ENCODE results near the gene PRKG1.
"Not testable (repeated sequence)": the region's sequence is repeated elsewhere in the genome, so short reads cannot be mapped to it uniquely, and the experiment has no call there.

The PRKG1 gene

DNA sequence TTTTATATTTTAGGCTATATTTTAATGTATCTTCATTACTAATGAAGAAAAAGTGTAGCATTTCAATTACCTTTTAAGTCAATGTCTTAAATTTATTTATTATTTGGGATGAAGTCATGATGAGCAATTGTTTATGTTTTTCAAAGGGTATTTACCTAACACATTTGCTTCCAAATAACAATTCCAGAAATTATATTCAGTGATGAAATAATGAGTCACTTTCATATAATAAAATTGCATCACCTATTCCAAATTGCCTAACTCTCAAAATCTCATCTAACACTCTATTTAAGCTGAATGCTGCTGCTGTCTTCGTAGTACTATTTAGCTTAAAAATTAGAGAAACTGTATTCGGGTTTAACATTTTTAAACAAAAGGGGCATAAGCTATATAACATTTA is 97.7 kb downstream of the PRKG1 start:
- no peak for DNase-seq (ENCODE audit: low spot score)

DNA sequence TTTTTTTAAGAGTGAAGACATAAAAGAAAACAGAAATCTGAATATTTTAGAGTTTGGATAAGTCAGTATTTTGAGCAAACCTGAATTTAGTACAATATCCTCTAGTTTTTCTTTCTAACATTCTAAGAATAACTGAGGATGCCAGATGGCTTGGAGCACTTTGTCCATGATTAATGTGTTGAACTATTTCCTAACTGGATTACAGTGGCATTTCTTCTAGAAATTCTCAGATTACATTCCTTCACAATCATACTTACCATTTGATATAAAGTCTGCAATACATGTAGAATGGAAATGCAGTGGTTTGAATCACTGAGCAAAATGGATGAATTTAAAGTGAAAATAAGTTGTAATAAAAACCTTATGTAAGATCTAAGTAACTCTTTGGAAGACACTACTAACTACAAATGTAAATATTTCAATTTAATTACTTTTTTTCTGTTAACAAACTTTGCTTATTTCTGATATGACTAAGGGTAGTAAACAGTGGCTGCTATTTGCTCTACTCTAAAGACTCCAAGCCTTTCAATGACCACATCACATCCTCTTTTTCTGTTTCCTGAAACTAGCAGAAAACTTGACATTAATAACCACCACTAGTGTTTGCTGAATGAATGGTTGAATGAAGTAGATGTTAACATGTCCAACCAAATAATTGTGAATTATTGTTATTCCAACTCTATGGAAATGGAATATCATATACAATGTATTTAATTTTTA is 102.8 kb downstream of the PRKG1 start:
- no peak for DNase-seq (ENCODE audit: low spot score)

DNA sequence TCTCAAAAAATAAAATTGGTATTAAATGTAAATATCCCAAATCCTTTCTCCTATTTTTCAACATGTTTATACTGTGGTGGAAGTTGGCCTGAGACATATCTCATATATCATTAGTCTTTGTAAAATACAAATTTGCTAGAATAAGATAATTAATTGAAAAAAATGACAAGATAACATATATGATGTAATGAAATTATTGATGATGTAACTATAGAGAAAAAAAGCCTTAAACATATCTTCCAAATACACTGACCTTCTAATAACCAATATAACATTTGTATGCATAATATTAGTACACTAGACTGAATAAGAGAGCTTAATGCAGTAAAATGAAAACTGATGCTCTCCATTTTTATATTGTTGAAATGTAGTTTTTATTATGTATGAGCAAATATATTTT is 104.3 kb downstream of the PRKG1 start:
- no peak for DNase-seq (ENCODE audit: low spot score)

DNA sequence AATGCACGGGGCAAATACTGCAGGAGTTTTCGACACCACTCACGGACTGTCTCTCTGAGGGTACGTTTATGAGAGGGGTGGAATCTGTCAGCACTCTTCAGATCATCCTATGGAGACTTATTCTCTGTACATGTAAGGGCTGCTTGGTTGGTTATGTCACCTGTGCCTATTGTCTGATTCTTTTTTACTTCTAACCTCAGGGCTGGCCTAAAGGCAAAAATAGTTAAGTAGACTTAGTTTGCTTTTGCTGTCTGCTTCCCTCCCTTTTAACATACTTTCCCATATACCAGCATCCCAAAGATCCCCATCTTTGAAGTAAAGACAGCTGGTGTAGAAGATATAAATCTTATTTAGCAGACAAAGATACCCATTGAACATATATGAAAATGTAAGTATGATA is 105.9 kb downstream of the PRKG1 start:
- DNase-seq (ENCODE audit: low spot score) = no peak

- DNase-seq (ENCODE audit: low spot score) = no peak
Measured at GRCh38 chr10:51183783-51184182, 109.5 kb downstream of the PRKG1 start.

- no peak for DNase-seq (ENCODE audit: low spot score)
Measured at GRCh38 chr10:51186361-51186760, 112.1 kb downstream of the PRKG1 start.

DNA sequence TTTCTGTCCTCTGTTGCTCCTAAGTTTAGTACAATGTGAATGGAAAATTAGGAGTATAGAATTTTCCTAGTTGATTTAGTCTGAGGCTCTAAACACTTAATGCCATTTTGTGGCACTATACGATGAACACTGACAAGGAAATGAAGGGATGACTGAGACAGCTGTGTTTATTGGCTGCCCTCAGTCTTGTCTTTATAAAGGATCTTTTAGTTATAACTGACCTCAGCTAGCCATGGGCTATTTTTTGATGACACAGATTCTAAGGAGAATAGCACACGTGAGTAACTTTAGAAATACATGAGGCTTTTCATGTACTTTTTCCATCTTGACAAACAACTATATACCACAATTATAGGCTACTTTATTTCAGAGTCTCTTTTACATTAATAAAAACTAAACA is 113.7 kb downstream of the PRKG1 start:
- no peak for DNase-seq (ENCODE audit: low spot score)

DNA sequence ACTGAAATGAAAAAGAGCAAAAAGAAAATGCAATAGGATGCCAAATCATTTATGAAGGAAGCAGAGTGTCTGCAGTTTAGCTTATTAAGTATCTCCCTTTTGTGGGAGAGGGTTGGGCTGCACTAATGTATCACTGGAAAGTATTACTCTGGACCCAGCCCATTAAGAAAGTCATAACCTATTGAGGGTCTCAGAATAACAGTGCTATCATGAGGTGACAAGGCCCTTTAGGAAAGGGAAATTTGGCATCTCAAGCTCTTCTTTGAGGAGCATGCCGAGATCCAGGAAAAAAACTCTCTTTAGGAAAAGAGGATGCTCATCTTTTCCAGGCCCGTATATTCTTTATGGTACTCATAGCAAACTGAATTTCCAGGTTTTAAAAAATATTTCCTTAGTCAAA is 114.6 kb downstream of the PRKG1 start:
- DNase-seq (ENCODE audit: low spot score) = no peak

DNA sequence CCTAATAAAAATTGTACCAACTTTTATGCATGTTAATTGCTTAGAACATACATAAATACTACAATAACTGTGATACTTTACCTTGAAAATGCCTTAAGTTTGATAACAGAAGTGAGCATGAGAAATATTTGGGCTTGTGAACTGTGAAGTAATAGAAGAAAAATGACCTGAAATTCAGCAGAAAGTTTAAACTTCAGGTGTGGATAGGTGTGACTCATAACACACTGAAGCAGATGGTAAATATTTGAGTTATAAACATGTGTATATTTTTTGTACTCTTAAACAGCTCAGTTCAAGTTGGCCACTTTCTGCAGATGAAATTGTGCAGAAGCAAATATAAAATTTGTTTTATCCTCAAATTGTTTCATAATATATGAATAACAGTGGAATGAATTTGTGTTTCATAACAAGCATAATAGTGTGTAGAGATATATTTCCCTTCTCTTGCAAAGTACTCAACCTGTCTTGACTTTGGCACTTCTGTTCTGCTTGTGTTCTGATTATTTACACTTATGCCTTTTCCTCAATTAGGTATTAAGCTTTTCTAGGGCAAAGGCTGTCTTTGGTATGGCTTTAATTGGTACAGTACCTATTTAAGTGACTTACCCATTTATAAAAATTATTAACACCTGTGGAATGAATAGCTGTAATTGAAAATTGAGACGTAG is 122.4 kb downstream of the PRKG1 start:
- DNase-seq (ENCODE audit: low spot score) = no peak

GRCh38 chr10:51198170-51198569 is 123.9 kb downstream of the PRKG1 start:
- no peak for DNase-seq (ENCODE audit: low spot score)

- no peak for DNase-seq (ENCODE audit: low spot score)
Measured at GRCh38 chr10:51201947-51202346, 127.7 kb downstream of the PRKG1 start.

DNA sequence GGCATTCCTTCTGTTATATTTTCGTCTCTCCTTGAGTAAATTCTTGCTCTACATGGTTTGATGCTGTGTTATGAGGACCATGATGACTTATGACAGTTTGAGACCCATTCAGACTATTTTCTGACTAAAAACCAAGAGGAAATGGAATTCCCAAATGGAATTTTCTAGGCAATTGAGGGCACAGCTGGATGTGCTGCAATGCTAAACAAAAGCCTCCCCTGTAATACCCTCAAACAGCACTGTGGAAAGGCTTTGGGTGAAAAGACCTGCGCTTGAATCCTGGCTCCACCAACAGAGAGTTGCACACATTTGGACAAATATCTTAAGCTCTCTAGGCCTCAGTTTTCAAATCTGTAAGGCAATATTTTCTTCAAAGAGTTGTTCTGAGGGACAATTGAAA is 129.1 kb downstream of the PRKG1 start:
- no peak for DNase-seq (ENCODE audit: low spot score)

DNA sequence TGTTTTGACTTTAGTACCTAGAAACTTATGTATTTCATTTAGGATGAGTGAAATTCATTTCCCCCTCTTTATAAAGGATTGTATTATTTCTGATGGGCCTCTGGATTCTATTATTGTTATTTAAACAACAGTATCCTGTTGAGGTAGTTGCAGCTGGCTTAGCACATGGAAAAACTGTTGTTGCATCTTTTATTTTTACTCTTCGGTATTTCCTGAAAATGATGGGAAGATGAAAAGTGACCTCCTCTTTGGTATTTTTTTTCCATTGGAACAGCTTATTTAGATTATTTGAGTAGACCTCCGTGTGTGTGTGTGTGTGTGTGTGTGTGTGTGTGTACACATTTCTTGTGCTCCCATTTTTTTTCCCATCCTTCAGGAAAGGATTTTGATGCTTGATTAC is 129.8 kb downstream of the PRKG1 start:
- no peak for DNase-seq (ENCODE audit: low spot score)

- DNase-seq (ENCODE audit: low spot score) = no peak
Measured at GRCh38 chr10:51204701-51205100, 130.4 kb downstream of the PRKG1 start.

DNA sequence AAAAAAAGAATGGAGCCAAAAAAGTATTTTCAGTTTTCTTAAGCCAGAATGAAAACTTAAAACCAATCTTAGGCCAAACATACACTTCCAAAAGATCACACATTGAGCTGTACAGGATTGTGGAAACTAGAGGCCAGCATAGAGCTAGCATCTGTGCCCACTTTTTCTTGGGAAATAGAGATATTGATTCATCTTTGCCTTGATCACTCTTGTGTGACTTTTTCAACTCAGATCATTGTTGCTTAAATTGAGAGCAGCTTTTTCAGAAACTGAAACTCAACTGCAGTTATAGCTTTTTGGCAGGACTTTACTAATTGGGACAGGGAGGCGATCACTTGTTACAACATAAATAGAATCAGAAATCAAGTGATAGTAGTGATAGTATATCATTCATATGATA is 132.2 kb downstream of the PRKG1 start:
- DNase-seq (ENCODE audit: low spot score) = no peak

- not testable (repeated sequence) for DNase-seq (ENCODE audit: low spot score)
Measured at GRCh38 chr10:51212937-51213336, 138.7 kb downstream of the PRKG1 start.

- no peak for DNase-seq (ENCODE audit: low spot score)
Measured at GRCh38 chr10:51214207-51215196, 140.2 kb downstream of the PRKG1 start.

- DNase-seq (ENCODE audit: low spot score) = no peak
Measured at GRCh38 chr10:51215951-51216834, 141.9 kb downstream of the PRKG1 start.

DNA sequence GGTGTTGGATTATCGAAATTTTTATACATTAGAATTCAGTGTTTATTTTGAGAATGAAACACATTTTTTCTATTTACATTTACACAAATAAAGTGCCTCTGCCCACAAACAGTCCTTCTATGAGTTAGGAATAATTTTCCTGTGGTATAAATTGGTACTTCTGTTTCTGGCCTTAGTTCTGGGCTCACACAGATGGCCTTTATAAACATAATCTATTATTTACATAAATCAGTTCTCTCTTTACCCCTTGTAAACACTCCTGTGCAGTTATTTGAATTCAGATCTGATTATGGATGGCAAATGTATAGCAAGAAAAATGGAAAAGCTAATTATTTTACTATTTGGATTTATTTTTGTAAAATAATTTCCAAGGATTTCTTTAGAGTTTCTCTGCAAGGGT is 143.2 kb downstream of the PRKG1 start:
- no peak for DNase-seq (ENCODE audit: low spot score)

DNA sequence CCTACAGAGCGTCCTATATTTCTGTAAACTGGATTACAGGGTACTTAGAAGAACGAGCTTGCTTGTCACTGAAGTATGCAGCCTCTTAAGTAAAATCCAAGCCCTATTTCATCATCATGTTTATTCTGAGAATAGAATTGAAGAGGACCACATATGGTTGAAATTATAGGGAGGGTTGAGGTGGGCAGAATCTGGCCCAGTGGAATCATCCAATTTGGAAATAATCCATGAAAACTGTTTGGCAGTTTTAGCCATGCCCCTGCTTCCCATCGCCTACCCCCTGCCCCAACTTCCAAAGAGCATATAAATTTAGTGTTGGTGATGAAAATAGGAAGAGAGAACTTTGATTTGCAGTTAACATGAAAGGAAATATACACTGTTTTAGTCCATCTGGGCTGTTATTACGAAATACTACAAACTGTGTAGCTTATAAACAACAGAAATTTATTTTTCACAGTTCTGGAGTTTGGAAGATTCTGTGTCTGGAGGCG is 150.4 kb downstream of the PRKG1 start:
- no peak for DNase-seq (ENCODE audit: low spot score)

DNA sequence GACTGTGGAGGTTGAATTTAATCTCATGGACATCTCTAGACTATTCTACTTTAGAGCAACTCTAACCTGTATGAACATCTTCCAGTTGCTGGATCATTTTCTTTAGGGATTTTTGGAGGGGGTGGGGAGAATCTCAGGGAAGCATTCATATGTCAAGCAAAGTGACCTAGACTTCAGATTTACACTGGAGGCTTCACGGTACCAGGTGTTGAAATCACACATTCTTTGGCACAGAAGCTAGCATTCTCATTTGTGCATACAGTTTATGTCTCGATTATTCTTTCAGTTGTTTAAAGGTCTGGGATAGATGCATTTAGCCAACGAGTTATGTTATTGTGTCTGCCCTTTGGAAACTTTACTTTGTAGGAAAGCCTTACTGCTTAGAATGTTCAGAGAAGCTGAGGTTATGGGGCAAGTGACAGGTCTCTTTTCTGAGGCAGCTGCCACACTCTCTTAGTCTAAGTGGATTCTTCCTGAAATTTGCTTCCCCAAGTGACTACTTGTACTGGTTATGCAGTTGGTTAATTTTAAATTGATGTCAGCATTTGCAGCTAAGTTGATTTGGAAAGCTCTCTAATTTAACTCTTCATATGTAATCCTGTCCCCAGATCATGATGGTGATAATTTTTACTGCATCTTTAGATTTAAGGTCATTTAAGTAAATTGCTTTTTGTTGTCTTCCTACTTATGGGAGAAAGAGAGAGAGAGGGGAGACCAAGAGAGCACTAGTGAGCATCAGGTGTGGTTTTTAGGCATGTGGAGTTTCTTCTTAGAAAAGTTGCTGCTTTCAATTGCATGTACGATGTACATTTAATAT is 153.8 kb downstream of the PRKG1 start:
- no peak for DNase-seq (ENCODE audit: low spot score)

Measured in SW480 (cell line).